ENCODE measurements around the gene ARHGDIB. TPM values are rescaled to one million over a fixed set of nuclear protein-coding genes. Genes with fewer than 3 reads are reported as not detected.

The ARHGDIB gene
- total and polyA plus RNA-seq, 2 of the 13 experiments (the other 11 are each of a cell fraction or from before 2014, with no cell fraction given): 0.11 to 0.87 TPM

DNA sequence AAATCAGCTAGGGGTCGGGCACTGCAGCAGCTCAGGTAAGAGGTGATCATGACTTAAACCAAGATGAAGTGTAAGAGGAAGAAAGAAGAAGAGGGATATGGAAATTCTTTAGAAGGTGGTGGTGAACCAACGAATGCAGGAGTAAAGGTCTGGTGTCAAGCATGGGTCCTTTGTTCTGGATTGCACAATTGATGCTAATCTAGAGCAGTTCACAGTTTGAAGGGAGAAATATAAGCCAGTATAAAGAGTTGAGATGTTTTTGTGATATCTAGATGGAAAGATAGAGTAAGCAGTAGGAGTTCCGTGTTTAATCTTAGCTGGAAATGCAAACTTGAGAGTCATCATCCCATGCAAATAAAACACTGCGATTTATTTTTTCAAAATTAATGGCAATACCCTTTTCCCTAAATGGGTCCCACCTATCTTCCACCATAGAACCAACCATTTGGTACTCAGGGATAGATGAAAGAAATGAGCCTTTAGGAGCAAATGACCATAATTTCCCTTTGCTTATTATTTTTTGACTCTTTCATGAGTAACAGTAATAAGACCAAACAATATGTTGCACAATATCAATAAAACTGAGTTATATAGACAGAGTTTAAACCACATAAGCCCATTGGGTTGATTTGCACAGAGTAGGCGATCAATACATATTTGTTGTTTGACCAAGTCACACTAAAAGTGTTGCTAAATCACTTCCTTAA is 60.7 kb downstream of the ARHGDIB start:
- TF ChIP-seq TAF15 (IDR thresholded peaks at IDR 0.05; ENCODE audit: low read depth, low read length, poor library complexity, severe bottlenecking): no peak
- TF ChIP-seq CEBPB (IDR thresholded peaks at IDR 0.05; ENCODE audit: borderline replicate concordance, low read depth, low read length): peak; percentile 40; the same call in 1 of the 2 replicates
- TF ChIP-seq, protein P1, sequence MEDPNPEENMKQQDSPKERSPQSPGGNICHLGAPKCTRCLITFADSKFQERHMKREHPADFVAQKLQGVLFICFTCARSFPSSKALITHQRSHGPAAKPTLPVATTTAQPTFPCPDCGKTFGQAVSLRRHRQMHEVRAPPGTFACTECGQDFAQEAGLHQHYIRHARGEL (CRISPR knock-in tag; IDR thresholded peaks at IDR 0.05): no peak
- no peak for TF ChIP-seq HNRNPK (IDR thresholded peaks at IDR 0.05; ENCODE audit: low read depth, low read length, poor library complexity, severe bottlenecking)

DNA sequence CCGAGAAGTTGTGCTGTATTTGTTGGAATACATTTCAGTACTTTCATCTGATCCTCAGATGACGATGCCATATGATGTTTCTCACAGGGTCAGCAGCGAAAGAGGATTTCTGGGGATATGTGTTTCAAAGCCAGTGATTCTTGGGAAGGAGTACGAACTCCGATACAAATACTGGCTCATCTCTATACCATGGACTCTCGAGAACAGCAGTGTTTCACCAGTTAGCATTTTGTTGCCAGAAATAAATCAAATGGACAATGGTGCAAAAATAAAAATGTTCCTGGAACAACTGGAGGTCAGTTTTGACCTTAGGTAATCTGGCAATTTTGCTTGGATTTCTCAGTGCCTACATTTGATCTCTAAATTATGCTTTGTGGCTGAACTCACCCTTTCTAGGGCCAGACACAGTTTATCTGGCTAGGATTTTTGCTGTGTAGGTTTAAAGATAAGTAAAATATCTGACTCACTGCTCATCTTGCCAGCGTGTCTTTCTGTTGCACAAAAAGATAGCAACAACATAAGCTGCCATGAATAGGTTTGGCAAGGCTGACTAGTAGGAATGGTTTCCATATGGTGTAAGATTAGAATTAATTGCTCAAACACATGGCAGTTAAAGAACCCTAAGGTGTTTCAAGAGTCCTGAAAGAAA is 64.8 kb downstream of the ARHGDIB start:
- no peak for ATAC-seq
- Histone ChIP-seq H3K36me3 (replicated peaks in 1 of 2; ENCODE audit: control insufficient read depth in 1 of 2, insufficient read depth in 2 of 2, low read length in 2 of 2) (no peaks in the 10 kb centered on the region), H3K79me2 (ENCODE audit: insufficient read depth, low read length) (no peaks in the 10 kb centered on the region), H3K4me2 (ENCODE audit: low read depth, low read length) (no peak overlapping the region), H3K27ac (ENCODE audit: extremely low read length, insufficient read depth, low read length) (no peak overlapping the region), H3K9me3 (ENCODE audit: low read length) (no peaks in the 10 kb centered on the region), H3K9ac (ENCODE audit: insufficient read depth, low read depth, low read length) (no peak overlapping the region), H3K4me3 (replicated peaks in 1 of 3; ENCODE audit: insufficient read depth in 1 of 3, low read depth in 2 of 3, low read length in 3 of 3) (no peak overlapping the region), H4K20me1 (ENCODE audit: insufficient read depth, low read length) (no peaks in the 10 kb centered on the region), H3K4me1 (ENCODE audit: insufficient read depth, low read length) (no peaks in the 10 kb centered on the region), H3K27me3 (ENCODE audit: control insufficient read depth in 1 of 2, insufficient read depth in 2 of 2, low read length in 2 of 2) (no peaks in the 10 kb centered on the region), H2AFZ (ENCODE audit: low read length) (no peak overlapping the region)
- TF ChIP-seq, protein P2, sequence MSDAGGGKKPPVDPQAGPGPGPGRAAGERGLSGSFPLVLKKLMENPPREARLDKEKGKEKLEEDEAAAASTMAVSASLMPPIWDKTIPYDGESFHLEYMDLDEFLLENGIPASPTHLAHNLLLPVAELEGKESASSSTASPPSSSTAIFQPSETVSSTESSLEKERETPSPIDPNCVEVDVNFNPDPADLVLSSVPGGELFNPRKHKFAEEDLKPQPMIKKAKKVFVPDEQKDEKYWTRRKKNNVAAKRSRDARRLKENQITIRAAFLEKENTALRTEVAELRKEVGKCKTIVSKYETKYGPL (CRISPR knock-in tag; IDR thresholded peaks at IDR 0.05): no peak
- TF ChIP-seq CREB1 (IDR thresholded peaks at IDR 0.05): no peak
- TF ChIP-seq CREB1 (CRISPR knock-in tag; IDR thresholded peaks at IDR 0.05): no peak
- DNase-seq (ENCODE audit: low spot score): no peak
- FAIRE-seq: no peak
- intact Hi-C loops (cut with micrococcal nuclease; ENCODE audit: unreplicated experiment): no loop called here
- CTCF ChIA-PET (ENCODE audit: low intra/inter-chr PET ratio, low total read pairs): no interaction called here
- no TSS peak for BruUV-seq (replicated peaks)
- POLR2A ChIA-PET: no interaction called here
- 37% methylated on average over 7 of the region's 7 CpGs for WGBS (ENCODE audit: low lambda C conversion rate)
- in situ Hi-C loops (cut with HindIII; ENCODE audit: extremely low pct_ligation_motif_present, low pct_unique_long_range_greater_than_20kb): no loop called here

More for the DNA sequence above, 60.7 kb downstream of the ARHGDIB start:
- no peak for ATAC-seq
- 43% methylated on average over 5 of the region's 5 CpGs for WGBS (ENCODE audit: low lambda C conversion rate)
- CTCF ChIA-PET (ENCODE audit: low intra/inter-chr PET ratio, low total read pairs): no interaction called here
- Histone ChIP-seq H3K4me1 (ENCODE audit: insufficient read depth, low read length) (no peaks in the 10 kb centered on the region), H3K9ac (ENCODE audit: insufficient read depth, low read depth, low read length) (no peak overlapping the region), H3K4me3 (replicated peaks in 1 of 3; ENCODE audit: insufficient read depth in 1 of 3, low read depth in 2 of 3, low read length in 3 of 3) (no peak overlapping the region), H3K27ac (ENCODE audit: extremely low read length, insufficient read depth, low read length) (no peak overlapping the region), H3K79me2 (ENCODE audit: insufficient read depth, low read length) (no peaks in the 10 kb centered on the region), H2AFZ (ENCODE audit: low read length) (no peak overlapping the region), H3K36me3 (replicated peaks in 1 of 2; ENCODE audit: control insufficient read depth in 1 of 2, insufficient read depth in 2 of 2, low read length in 2 of 2) (no peaks in the 10 kb centered on the region), H3K27me3 (ENCODE audit: control insufficient read depth in 1 of 2, insufficient read depth in 2 of 2, low read length in 2 of 2) (no peaks in the 10 kb centered on the region), H3K4me2 (ENCODE audit: low read depth, low read length) (no peak overlapping the region), H4K20me1 (ENCODE audit: insufficient read depth, low read length) (no peaks in the 10 kb centered on the region), H3K9me3 (ENCODE audit: low read length) (no peaks in the 10 kb centered on the region)
- in situ Hi-C loops (cut with HindIII; ENCODE audit: extremely low pct_ligation_motif_present, low pct_unique_long_range_greater_than_20kb): no loop called here
- POLR2A ChIA-PET: no interaction called here
- intact Hi-C loops (cut with micrococcal nuclease; ENCODE audit: unreplicated experiment): no loop called here
- no peak for FAIRE-seq
- no peak for DNase-seq (ENCODE audit: low spot score)
- BruUV-seq (replicated peaks): no TSS peak

Data from HepG2 (cell line).